GM12873 (cell line): ENCODE results near the gene AGXT.

ENCODE experiments used
- CTCF ChIP-seq: IDR thresholded peaks from 2 replicates; pipeline ENCODE4 v1.5.1; 2012; ENCODE audit warnings: low read depth, mild to moderate bottlenecking, moderate library complexity, low read length, control low read depth; ENCODE audit not compliant: insufficient read depth; ENCODE audit errors: missing control alignments

Gene AGXT

GRCh38 chr2:240915526-240916341 lies 47.1 kb downstream of the AGXT start:
- no peak for TF ChIP-seq CTCF

- TF ChIP-seq CTCF: no peak
These were observed 48.0 kb downstream of the AGXT start for GRCh38 chr2:240916571-240917008.

DNA sequence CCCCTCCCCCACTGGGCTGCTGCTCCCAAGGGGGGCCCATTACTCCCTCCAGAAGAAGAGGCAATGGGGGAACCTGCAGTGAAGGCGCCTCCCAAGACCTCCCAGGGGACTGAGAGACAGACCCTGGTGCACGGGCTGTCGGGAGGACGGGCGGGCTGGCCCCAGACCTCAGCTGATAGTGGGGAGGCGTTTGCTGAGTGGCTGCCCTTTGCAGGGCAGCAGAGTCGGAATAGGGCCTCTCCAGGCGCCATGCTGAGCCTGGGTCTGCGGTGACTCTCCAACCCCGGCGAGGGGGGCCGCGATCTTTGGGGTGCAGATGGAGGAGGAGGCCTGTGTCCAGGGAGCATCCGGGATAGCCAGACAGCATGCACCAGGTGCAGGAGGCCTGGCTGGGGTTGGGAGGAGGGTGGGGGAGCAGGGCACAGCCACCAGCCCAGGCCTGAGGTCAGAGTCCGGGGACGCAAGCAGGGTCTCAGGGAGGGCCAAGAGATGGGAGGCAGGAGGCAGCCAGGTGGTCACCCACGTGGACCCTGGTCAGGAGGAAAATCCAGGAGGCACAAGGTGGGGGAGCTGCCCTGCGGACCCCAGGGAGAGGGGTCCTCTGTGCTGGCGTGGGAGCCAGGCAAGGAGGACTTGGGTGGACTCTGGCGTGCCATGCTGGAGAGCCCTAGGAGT lies 48.5 kb downstream of the AGXT start:
- TF ChIP-seq CTCF: no peak

DNA sequence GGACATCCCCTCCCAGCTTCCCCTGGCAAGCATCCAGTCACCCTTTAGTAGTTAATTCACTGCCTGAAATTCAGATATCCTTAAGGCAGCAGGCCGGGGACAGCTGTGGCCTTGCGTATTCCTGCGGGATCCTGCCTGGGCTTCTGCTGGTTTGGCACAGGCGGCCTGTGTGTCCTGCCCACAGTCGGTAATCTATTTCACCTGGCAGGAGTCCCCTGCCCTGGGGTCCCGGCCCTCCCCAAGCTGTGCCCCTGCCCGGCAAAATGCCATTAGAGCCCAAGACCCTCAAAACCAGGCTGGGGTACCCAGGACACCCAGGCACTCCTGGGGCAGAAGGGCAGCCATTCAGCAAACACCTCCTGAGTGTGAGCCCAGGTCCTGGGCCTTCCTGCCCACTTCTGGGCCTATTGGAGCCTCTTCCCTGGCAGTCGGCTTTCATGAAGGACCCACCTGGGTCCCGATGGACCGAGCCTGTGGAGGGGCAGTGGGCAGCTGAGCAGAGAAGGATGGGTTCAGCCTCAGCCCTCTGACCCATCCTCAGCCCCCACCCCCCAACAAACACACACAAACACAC lies 49.1 kb downstream of the AGXT start:
- no peak for TF ChIP-seq CTCF

DNA sequence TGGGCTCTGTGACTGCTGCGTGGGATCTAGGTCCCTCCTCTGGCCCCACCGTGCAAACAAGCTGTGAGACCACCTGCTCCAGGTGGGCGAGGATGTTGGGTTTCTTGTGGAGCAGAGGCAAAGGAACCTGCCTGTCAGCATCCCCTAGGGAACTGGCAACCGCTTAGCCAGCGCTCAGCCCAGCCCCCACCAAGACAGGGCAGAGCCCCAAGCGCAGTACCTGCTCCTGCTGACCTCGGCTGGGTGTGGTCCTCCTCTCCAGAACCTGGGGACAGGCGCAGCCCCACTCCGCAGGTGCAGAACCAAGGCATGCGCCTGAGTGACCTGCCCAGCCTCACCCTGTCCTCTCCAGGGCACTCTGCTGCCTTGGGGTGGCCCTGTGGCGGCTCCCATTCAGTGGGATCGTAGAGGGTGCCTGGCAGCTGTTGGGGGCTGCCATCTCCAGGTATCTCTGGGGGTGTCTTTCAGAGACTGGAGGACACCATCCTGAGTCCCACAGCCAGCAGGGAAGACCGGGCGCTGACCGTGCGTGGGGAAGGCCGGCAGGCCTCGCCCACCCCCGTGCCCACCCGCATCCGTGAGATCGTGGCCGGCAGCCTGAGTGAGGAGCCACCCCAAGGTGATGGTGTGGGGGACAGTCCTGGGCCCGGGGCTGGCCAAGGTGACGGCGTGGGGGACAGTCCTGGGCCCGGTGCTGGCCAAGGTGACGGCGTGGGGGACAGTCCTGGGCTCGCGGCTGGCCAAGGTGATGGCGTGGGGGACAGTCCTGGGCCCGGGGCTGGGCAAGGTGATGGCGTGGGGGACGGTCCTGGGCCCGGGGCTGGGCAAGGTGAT lies 49.9 kb downstream of the AGXT start:
- TF ChIP-seq CTCF: no peak

- no peak for TF ChIP-seq CTCF
These were observed 50.6 kb downstream of the AGXT start for GRCh38 chr2:240919161-240919781.
